ENCODE measurements around the gene USH2A.

GRCh38 chr1:216144661-216145450, 278.4 kb downstream of the USH2A start:
- TF ChIP-seq POLR2A (IDR thresholded peaks at IDR 0.05; ENCODE audit: low read length) = no peak
- no peak for TF ChIP-seq GATA1 (IDR thresholded peaks at IDR 0.05; ENCODE audit: low read depth, low read length)
